Islet precursor cell (in vitro differentiated cells): ENCODE results near the gene VKORC1.
"Not testable (repeated sequence)": the region's sequence is repeated elsewhere in the genome, so short reads cannot be mapped to it uniquely, and the experiment has no call there.

ENCODE experiments used
- DNase-seq: peaks from one replicate; pipeline ENCODE4 v3.0.0-alpha.2; 2018

Gene VKORC1

GRCh38 chr16:31094424-31095120 is at the start of gene VKORC1:
VKORC1 (minus strand) TSS chr16:31094797; CDS start chr16:31094729, 68 bp downstream.
- peak; percentile 99 for DNase-seq

GRCh38 chr16:31143694-31144148 is 49.1 kb upstream of the VKORC1 start:
- no peak for DNase-seq

GRCh38 chr16:31143011-31143693 is 48.6 kb upstream of the VKORC1 start:
- no peak for DNase-seq

GRCh38 chr16:31142109-31143010 is 47.8 kb upstream of the VKORC1 start:
- DNase-seq, result peak; percentile 100

GRCh38 chr16:31141489-31142108 is 47.0 kb upstream of the VKORC1 start:
- DNase-seq, result peak; percentile 76

GRCh38 chr16:31141071-31141469 is 46.5 kb upstream of the VKORC1 start:
- not testable (repeated sequence) for DNase-seq

- peak; percentile 92 for DNase-seq
Observed at GRCh38 chr16:31138621-31139578, 44.3 kb upstream of the VKORC1 start.

GRCh38 chr16:31136822-31137499 is 42.4 kb upstream of the VKORC1 start:
- not testable (repeated sequence) for DNase-seq

GRCh38 chr16:31136287-31136662 is 41.7 kb upstream of the VKORC1 start:
- no peak for DNase-seq

- DNase-seq, result peak; percentile 94
Observed at GRCh38 chr16:31135535-31136286, 41.1 kb upstream of the VKORC1 start, which contains the start of gene PRSS8. PRSS8 (minus strand) TSS chr16:31135727; CDS start chr16:31135498, 229 bp downstream.

GRCh38 chr16:31134625-31135534 is 40.3 kb upstream of the VKORC1 start:
- peak; percentile 82 for DNase-seq

- peak; percentile 42 for DNase-seq
Observed at GRCh38 chr16:31134091-31134571, 39.5 kb upstream of the VKORC1 start.

GRCh38 chr16:31133046-31133501 is 38.5 kb upstream of the VKORC1 start:
- peak; percentile 35 for DNase-seq

GRCh38 chr16:31132303-31132979 is 37.8 kb upstream of the VKORC1 start:
- peak; percentile 46 for DNase-seq

- DNase-seq, result peak; percentile 49
Observed at GRCh38 chr16:31131841-31132271, 37.3 kb upstream of the VKORC1 start.

GRCh38 chr16:31131416-31131815 is 36.8 kb upstream of the VKORC1 start:
- no peak for DNase-seq

- DNase-seq, result peak; percentile 96
Observed at GRCh38 chr16:31130899-31131298, 36.3 kb upstream of the VKORC1 start.

GRCh38 chr16:31130336-31130891 is 35.8 kb upstream of the VKORC1 start:
- no peak for DNase-seq
